Transverse colon (tissue), 4 donors: Measurements from ENCODE around the gene PIEZO1.
A peak's percentile ranks its signal among the peaks of the same experiment; 100 is the strongest.

Experiments
- CTCF ChIP-seq, 5 experiments: fragments of 200-600 bp in 3 of 5; fragments of 450-650 bp in 2 of 5; sonication (generic) in 3 of 5; IDR thresholded peaks; 1 replicate in 2 of 5; 2 replicates in 3 of 5; pipeline ENCODE4 v1.5.1; 2016 to 2017; ENCODE audit warnings: antibody characterized with exemption in 5 of 5, inconsistent platforms in 3 of 5, mild to moderate bottlenecking in 2 of 5, moderate library complexity in 1 of 5
- EP300 ChIP-seq: sonication (generic); formaldehyde crosslinking; IDR thresholded peaks from one replicate; pipeline ENCODE4 v1.6.1; 2017; ENCODE audit warnings: antibody characterized with exemption, low read depth
- POLR2A ChIP-seq: fragments of 450-650 bp; IDR thresholded peaks from one replicate; pipeline ENCODE4 v1.6.1; 2016; ENCODE audit warnings: antibody characterized with exemption, mild to moderate bottlenecking, moderate library complexity
- POLR2AphosphoS5 ChIP-seq, 3 donors: sonication (generic); formaldehyde crosslinking; IDR thresholded peaks; one replicate each; pipeline ENCODE4 v1.6.1; 2016; ENCODE audit warnings: antibody characterized with exemption in 3 of 3

DNA sequence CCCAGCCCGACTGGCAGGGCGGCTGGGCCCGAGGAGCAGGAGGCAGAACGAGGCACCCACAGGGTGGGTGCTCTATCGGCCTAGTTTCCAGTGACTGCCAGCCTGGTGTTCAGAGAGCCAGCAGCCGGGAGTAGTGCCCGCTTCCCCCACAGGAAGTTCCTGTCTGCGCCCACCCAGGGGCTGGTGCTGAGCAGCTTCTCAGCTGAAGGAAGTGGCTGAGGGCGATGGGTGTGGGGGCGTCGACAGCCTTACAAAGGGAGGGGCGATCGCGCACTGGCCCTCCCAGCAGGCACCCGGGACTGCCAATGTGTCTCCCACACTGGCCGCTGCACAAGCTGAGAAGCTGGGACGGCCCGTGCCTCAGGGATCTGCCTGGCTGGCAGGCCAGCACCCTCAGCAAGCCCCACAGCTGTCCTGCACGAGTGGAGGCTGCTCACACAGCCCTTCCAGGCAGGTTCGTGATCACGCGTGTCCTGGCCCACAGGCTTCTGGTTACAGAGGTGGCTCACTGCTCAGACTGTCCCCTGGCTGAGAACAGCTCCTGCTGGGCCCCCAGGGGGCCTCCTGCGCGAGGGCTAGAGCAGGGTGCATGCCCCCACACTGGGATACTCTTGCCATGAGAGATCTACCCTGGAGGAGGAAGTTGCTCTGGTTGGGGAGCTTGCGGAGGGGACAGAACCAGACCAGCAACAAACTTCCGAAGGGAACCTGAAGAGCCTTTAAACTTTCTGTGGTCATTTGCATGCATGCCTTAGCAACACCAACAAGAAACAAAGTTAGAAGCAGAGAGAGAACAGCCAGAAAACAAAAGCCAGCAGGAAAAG is 81.3 kb downstream of the PIEZO1 start:
- TF ChIP-seq POLR2A (peak; percentile 44), CTCF (IDR thresholded peaks at IDR 0.05) (no peak), POLR2AphosphoS5 (IDR thresholded peaks at IDR 0.05) (peak in 1 of 3 donors; percentile 34), EP300 (no peak)
